SH-SY5Y (cell line): ENCODE measurements around the gene CRADD.

Source experiments
- GATA2 ChIP-seq: IDR thresholded peaks from 2 replicates; pipeline ENCODE4 v1.6.1; 2011; ENCODE audit warnings: mild to moderate bottlenecking, low read depth, low read length
- GATA3 ChIP-seq: IDR thresholded peaks from 2 replicates; pipeline ENCODE4 v1.6.1; 2011; ENCODE audit warnings: low read depth, mild to moderate bottlenecking, low read length, moderate library complexity

Gene CRADD

GRCh38 chr12:93873561-93873960 lies 196.4 kb downstream of the CRADD start:
- no peak for TF ChIP-seq GATA3

GRCh38 chr12:93875157-93875556 lies 198.0 kb downstream of the CRADD start:
- TF ChIP-seq GATA2: no peak
- no peak for TF ChIP-seq GATA3

- TF ChIP-seq GATA3: no peak
- TF ChIP-seq GATA2: no peak
Measured at GRCh38 chr12:93876360-93876759, 199.2 kb downstream of the CRADD start.

- TF ChIP-seq GATA2 (no peak), GATA3 (no peak)
Measured at GRCh38 chr12:93877446-93877845, 200.3 kb downstream of the CRADD start.

- TF ChIP-seq GATA3 (no peak), GATA2 (no peak)
Measured at GRCh38 chr12:93879476-93880421, 202.6 kb downstream of the CRADD start.

GRCh38 chr12:93880853-93881522 lies 203.8 kb downstream of the CRADD start:
- no peak for TF ChIP-seq GATA2
- TF ChIP-seq GATA3: no peak

- TF ChIP-seq GATA3 (no peak), GATA2 (no peak)
Measured at GRCh38 chr12:93882763-93883162, 205.6 kb downstream of the CRADD start.

- TF ChIP-seq GATA2 (no peak), GATA3 (no peak)
Measured at GRCh38 chr12:93883436-93884154, 206.4 kb downstream of the CRADD start.

GRCh38 chr12:93884794-93885460 lies 207.8 kb downstream of the CRADD start:
- TF ChIP-seq GATA2 (no peak), GATA3 (no peak)

GRCh38 chr12:93886533-93887511 lies 209.6 kb downstream of the CRADD start:
- peak; percentile 80 for TF ChIP-seq GATA2
- TF ChIP-seq GATA3: peak; percentile 73; the same call in 1 of the 2 replicates

- TF ChIP-seq GATA2: no peak
- no peak for TF ChIP-seq GATA3
Measured at GRCh38 chr12:93888964-93889363, 211.8 kb downstream of the CRADD start.

- TF ChIP-seq GATA2: no peak
- TF ChIP-seq GATA3: no peak
Measured at GRCh38 chr12:93889516-93890212, 212.5 kb downstream of the CRADD start.
